Endodermal cell (in vitro differentiated cells): ENCODE results near the gene GDAP2. TPM values are rescaled to one million over a fixed set of nuclear protein-coding genes. Genes with fewer than 3 reads are reported as not detected.

ENCODE experiments used
- DNase-seq: peaks from one replicate; pipeline ENCODE4 v3.0.0-alpha.2; 2017
- H3K27ac ChIP-seq: 2 replicates; pipeline ENCODE4 v1.5.1; 2013; ENCODE audit warnings: mild to moderate bottlenecking, low read depth, low read length, moderate library complexity
- H3K27me3 ChIP-seq: 2 replicates; pipeline ENCODE4 v1.6.1; 2013; ENCODE audit warnings: mild to moderate bottlenecking, low read length, moderate library complexity; ENCODE audit not compliant: insufficient read depth, control insufficient read depth, poor library complexity, severe bottlenecking
- H3K36me3 ChIP-seq: 2 replicates; pipeline ENCODE4 v1.7.0; 2013; ENCODE audit warnings: mild to moderate bottlenecking, low read length, moderate library complexity; ENCODE audit not compliant: control insufficient read depth, insufficient read depth
- H3K4me1 ChIP-seq: one replicate; pipeline ENCODE4 v1.7.0; 2013; ENCODE audit warnings: low read length; ENCODE audit not compliant: control insufficient read depth, insufficient read depth
- H3K4me3 ChIP-seq: 2 replicates; pipeline ENCODE4 v1.5.1; 2013; ENCODE audit warnings: mild to moderate bottlenecking, low read length, moderate library complexity
- H3K9ac ChIP-seq: 2 replicates; pipeline ENCODE4 v1.6.1; 2013; ENCODE audit warnings: mild to moderate bottlenecking, low read length, moderate library complexity; ENCODE audit not compliant: poor library complexity, severe bottlenecking; ENCODE audit errors: extremely low read depth
- H3K9me3 ChIP-seq: 2 replicates; pipeline ENCODE4 v1.6.1; 2013; ENCODE audit warnings: mild to moderate bottlenecking, low read length, moderate library complexity; ENCODE audit not compliant: control insufficient read depth
- H3K27ac Mint-ChIP-seq: 2 replicates; pipeline ENCODE4 v1.8.0; 2020; ENCODE audit warnings: mixed read lengths
- H3K27me3 Mint-ChIP-seq: 2 replicates; pipeline ENCODE4 v1.8.0; 2021; ENCODE audit warnings: mild to moderate bottlenecking, mixed read lengths; ENCODE audit not compliant: insufficient read depth
- H3K36me3 Mint-ChIP-seq: 2 replicates; pipeline ENCODE4 v1.8.0; 2020; ENCODE audit warnings: low read depth, mixed read lengths
- H3K4me1 Mint-ChIP-seq: 2 replicates; pipeline ENCODE4 v1.8.0; 2020; ENCODE audit warnings: mixed read lengths
- H3K4me3 Mint-ChIP-seq: 2 replicates; pipeline ENCODE4 v1.8.0; 2020; ENCODE audit warnings: mild to moderate bottlenecking, moderate library complexity, mixed read lengths
- H3K9me3 Mint-ChIP-seq: 2 replicates; pipeline ENCODE4 v1.8.0; 2020; ENCODE audit warnings: mild to moderate bottlenecking, mixed read lengths
- WGBS, 2 experiments: methylation state at CpG; one replicate each; pipeline versions ENCODE4 v1.1.5 to v1.1.7; 2013; ENCODE audit warnings: missing lambda C conversion rate in 2 of 2, mixed read lengths in 1 of 2; ENCODE audit not compliant: insufficient coverage in 1 of 2, insufficient read length in 1 of 2; 5-methylcytosine and 5-hydroxymethylcytosine counted together
- total RNA-seq, 2 donors: library from RNA; stranded (reverse); fragmentation: NEBNext Ultra II Directional in 1 of 2; extraction: Animal tissue kit (Norgen Biotek cat#: 25700) in 1 of 2; gene quantifications; 2 replicates in 1 of 2; 3 replicates in 1 of 2; pipeline ENCODE4 v1.2.1, GENCODE V29; 2021
- TF ChIP-seq, protein P1 (sequence below): fragments of 200-600 bp; sonication (generic); conservative IDR thresholded peaks from 2 replicates; pipeline ENCODE4 v1.5.0; 2021; ENCODE audit warnings: antibody characterized with exemption, mild to moderate bottlenecking

Gene GDAP2
- total RNA-seq, 2 donors from 2014 or later = 24.1 to 34.8 TPM

DNA sequence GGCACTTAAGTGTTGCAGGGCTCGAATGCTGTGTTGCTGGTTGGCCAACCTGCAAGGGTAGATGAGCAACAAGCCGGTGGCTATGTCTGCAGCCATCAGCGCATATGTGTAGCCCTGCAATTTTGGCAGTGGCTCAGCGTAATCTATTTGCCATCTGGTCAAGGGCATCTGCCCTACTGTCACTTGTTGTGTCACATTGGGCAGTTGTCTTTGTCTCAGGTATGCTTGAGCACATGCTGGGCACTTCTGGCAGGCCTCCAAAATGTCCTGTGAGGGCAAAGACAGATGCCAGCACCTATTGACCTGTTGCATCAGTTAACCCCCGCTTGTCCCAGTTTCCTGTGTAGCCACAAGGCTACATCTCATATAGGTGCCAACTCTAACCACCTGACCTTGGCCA lies 111.8 kb downstream of the GDAP2 start:
- H3K9me3 Mint-ChIP-seq = peaks cover 6% of the 10 kb centered on the region
- Histone ChIP-seq H3K9me3 (peaks cover 15% of the 10 kb centered on the region), H3K4me1 (no peaks in the 10 kb centered on the region), H3K27ac (no peak overlapping the region), H3K27me3 (no peaks in the 10 kb centered on the region), H3K4me3 (no peak overlapping the region), H3K36me3 (no peaks in the 10 kb centered on the region), H3K9ac (no peak overlapping the region)
- H3K36me3 Mint-ChIP-seq = no peaks in the 10 kb centered on the region
- no peak overlapping the region for H3K4me3 Mint-ChIP-seq
- H3K4me1 Mint-ChIP-seq = peaks cover 5% of the 10 kb centered on the region
- TF ChIP-seq, protein P1, sequence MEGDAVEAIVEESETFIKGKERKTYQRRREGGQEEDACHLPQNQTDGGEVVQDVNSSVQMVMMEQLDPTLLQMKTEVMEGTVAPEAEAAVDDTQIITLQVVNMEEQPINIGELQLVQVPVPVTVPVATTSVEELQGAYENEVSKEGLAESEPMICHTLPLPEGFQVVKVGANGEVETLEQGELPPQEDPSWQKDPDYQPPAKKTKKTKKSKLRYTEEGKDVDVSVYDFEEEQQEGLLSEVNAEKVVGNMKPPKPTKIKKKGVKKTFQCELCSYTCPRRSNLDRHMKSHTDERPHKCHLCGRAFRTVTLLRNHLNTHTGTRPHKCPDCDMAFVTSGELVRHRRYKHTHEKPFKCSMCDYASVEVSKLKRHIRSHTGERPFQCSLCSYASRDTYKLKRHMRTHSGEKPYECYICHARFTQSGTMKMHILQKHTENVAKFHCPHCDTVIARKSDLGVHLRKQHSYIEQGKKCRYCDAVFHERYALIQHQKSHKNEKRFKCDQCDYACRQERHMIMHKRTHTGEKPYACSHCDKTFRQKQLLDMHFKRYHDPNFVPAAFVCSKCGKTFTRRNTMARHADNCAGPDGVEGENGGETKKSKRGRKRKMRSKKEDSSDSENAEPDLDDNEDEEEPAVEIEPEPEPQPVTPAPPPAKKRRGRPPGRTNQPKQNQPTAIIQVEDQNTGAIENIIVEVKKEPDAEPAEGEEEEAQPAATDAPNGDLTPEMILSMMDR = no peak
- H3K27ac Mint-ChIP-seq = no peak overlapping the region
- DNase-seq = no peak
- 92 to 94% methylated on average over 5 of the region's 5 CpGs for WGBS, 2 experiments
- H3K27me3 Mint-ChIP-seq = no peaks in the 10 kb centered on the region

DNA sequence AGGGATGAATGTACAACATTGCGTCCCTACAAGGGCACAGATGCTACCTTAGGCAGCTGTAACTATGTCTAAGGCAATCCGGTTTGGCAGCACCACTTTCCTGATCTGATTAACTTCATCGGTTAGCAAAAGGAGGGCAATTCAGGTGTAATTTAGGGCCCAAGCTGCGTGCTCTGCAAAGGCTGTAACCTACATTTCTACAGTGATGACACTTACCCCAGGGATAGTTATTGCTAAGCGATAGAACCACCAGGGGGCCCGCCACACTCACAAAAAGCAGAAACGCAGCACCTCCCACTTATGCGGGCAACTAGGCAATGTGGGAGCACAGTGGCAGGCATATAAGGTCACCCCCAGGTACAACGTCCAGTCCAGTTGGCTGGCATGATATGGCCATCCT lies 113.5 kb downstream of the GDAP2 start:
- Histone ChIP-seq H3K9ac (no peak overlapping the region), H3K27me3 (no peaks in the 10 kb centered on the region), H3K36me3 (no peaks in the 10 kb centered on the region), H3K27ac (no peak overlapping the region), H3K4me1 (no peaks in the 10 kb centered on the region), H3K9me3 (no peaks in the 10 kb centered on the region), H3K4me3 (no peak overlapping the region)
- H3K27me3 Mint-ChIP-seq = no peaks in the 10 kb centered on the region
- WGBS, 2 experiments = 85 to 86% methylated on average over 9 of the region's 9 CpGs
- TF ChIP-seq, protein P1 = peak; percentile 58
- H3K9me3 Mint-ChIP-seq = no peaks in the 10 kb centered on the region
- peaks cover 5% of the 10 kb centered on the region for H3K4me1 Mint-ChIP-seq
- no peak overlapping the region for H3K4me3 Mint-ChIP-seq
- H3K36me3 Mint-ChIP-seq = no peaks in the 10 kb centered on the region
- DNase-seq = no peak
- no peak overlapping the region for H3K27ac Mint-ChIP-seq

DNA sequence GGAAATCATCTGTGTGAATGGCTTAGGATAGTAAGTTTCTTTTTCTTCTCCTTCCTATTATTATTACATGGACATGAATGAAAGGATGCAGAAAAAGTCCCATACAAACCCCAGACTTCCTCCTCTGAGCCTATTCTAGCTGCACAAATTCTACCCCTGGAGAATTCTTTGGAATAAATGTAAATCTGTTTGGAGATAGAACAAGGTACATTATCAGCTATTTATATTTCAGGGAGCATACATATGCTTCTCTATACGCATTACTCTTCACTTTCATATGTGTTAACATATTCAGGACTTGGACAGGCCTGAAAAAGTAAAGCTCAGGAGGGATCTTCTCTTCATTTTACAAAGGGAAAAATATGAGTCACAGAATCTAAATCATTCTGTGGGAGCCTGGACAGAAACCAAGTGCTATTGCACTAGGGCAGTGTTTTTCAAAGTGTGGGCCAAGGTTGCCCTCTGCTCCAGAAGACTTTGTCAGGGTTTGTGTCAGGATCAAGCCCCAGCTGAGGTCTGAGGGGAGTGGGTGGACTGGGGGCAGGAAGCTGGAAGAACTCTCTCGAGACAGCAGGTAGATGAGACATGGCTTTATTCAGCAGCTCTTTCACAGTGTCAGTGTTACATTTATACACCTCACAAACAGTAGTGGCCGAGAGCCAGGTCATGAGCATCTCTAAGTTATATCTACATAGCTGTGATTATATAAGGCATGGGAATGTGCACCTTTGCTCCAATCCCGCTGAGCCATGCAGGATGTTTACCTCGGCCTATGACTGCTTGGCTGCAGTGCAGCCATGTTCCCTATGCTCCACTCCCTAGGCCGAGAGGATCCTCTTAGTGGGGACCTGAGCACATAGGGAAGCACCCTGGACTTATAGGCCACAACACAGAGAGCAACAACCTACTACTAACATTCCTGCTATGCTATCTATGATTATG lies 114.3 kb downstream of the GDAP2 start:
- 88 to 93% methylated on average over 4 to 6 of the region's 6 CpGs for WGBS, 2 experiments
- Mint-ChIP-seq H3K4me3 (no peak overlapping the region), H3K9me3 (no peaks in the 10 kb centered on the region), H3K4me1 (peaks cover 5% of the 10 kb centered on the region), H3K36me3 (no peaks in the 10 kb centered on the region), H3K27me3 (no peaks in the 10 kb centered on the region), H3K27ac (no peak overlapping the region)
- Histone ChIP-seq H3K27ac (no peak overlapping the region), H3K27me3 (no peaks in the 10 kb centered on the region), H3K4me1 (no peaks in the 10 kb centered on the region), H3K4me3 (no peak overlapping the region), H3K36me3 (no peaks in the 10 kb centered on the region), H3K9ac (no peak overlapping the region), H3K9me3 (no peaks in the 10 kb centered on the region)
- no peak for DNase-seq
- TF ChIP-seq, protein P1 = no peak

Other genes with a start within 250 kb of the GDAP2 start
- gene WDR3, start 118 bp upstream of the GDAP2 start, total RNA-seq = 10 to 100 TPM; 29.9 to 32.9 TPM